Tongue (tissue), 2 donors: ENCODE measurements around the gene GREB1L. TPM values are rescaled to one million over a fixed set of nuclear protein-coding genes. Genes with fewer than 3 reads are reported as not detected.
"Not testable (repeated sequence)": the region's sequence is repeated elsewhere in the genome, so short reads cannot be mapped to it uniquely, and the experiment has no call there.

Source experiments
- DNase-seq: peaks from one replicate; pipeline ENCODE4 v3.0.0-alpha.2; 2015
- total RNA-seq: library from RNA; depleted of rRNA; stranded (reverse); fragments of >200 nt; gene quantifications from one replicate; pipeline ENCODE4 v1.2.3, GENCODE V29; 2014

Gene GREB1L
- total RNA-seq: 6.8 TPM

- peak; percentile 72 for DNase-seq
Observed at GRCh38 chr18:21242141-21242779, at the start of gene GREB1L. Gene GREB1L (plus strand): TSS chr18:21242232. CDS start chr18:21383519, 141,287 bp downstream.

GRCh38 chr18:21192308-21192624 lies 49.8 kb upstream of the GREB1L start:
- DNase-seq: no peak

- peak; percentile 64 for DNase-seq
Observed at GRCh38 chr18:21194871-21195771, 46.9 kb upstream of the GREB1L start.

- no peak for DNase-seq
Observed at GRCh38 chr18:21196426-21196825, 45.6 kb upstream of the GREB1L start.

DNA sequence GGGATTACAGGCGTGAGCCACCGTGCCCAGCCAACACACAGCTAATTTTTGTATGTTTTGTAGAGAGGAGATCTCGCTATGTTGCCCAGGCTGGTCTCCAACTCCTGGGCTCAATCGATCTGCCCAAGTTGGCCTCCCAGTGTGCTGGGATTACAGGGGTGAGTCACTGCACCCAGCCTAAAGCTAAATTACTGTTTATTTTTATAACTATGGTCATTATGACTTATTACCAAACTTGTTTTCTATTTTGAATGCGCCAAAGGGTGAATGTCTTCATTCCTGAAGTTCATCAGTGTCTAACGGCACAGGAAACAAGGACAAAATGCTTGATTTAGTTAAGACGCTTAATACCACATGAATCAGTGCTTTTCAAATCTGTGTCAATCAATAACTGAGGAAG lies 38.9 kb upstream of the GREB1L start:
- DNase-seq: no peak

DNA sequence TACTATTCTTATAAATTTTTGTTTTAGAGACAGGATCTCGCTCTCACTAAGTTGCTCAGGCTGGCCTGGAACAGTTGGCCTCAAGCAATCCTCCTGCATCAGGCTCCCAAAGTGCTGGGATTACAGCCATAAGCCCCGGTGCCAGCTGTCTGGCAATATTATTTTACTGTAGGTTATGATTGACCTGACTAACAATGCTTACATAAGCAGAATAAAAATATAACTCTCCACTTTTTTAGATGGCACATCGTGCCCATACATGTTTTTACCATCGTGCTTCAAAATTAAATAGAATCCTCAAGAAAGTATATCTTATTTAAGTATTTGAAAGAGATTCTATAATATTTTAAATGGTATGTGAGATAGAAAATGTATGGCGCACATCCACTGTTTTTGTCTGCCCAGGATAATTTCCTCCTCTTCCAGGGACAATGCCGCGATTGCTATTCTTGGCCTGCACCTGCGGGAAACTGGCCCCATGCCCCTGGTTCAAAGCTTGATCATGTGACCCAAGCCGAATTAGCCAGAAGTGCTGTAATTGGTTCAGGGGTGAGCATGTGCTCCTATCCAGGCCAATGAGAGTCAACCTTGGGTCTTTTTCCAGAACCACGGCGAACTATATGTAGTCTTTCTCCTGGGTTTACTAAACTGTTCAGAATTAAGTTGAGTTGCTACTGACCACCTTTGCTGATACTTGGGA lies 38.3 kb upstream of the GREB1L start:
- no peak for DNase-seq

GRCh38 chr18:21205695-21206094 lies 36.3 kb upstream of the GREB1L start:
- DNase-seq: no peak

DNA sequence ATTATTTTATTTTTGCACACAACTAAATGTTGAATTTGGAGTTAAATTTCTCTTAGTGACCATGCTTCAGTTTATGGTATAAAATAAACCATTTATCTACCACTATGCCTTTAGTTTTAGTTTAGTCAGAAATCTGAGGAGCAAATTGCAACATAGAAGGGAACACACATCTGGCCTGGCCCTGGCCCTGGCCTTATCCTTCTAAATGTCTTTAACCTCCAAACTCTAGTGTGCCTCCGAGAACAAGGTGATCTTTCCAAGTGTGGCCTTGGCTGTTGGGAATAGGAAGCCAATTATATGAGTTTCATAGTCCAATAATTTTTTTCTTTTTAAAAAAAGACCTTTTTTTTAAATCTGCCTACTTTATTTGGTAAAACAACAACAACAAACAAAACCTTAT lies 31.8 kb upstream of the GREB1L start:
- no peak for DNase-seq

- no peak for DNase-seq
Observed at GRCh38 chr18:21210784-21211183, 31.2 kb upstream of the GREB1L start.

DNA sequence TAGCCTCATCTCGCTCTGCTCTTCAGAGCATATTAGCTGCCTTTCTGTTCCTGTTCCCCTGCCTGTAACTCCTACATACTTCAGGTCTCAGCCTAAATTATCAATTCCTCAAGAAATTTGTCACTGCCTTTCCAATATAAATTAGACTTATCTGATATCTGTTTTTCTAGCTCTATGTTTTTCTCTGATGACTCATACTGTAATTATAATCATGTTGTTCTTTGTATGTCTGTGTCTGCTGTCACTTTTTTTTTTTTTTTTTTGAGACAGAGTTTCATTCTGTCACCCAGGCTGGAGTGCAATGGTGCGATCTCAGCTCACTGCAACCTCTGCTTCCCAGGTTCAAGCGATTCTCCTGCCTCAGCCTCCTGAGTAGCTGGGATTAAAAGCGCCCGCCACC lies 27.6 kb upstream of the GREB1L start:
- not testable (repeated sequence) for DNase-seq

DNA sequence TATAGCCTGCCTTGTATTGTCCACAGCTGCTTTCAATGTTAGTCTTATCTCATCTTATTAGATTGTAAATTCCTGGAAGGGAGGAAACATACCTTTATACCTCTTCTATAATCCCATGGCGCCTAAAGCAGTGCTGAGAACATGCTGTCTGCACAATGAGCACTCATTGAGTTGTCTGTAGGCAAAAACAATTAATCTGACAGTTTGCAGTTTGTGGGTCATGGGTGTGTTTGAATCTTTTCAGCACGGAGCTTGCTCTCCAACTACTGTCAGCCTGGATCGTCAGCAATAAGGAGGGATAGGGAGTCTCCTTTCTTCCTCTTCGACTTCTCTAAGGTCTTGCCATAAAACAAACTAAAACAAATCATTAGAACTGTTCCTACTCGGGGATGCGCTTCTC lies 26.5 kb upstream of the GREB1L start:
- DNase-seq: no peak

- DNase-seq: no peak
Observed at GRCh38 chr18:21218862-21219261, 23.2 kb upstream of the GREB1L start.

GRCh38 chr18:21230436-21230835 lies 11.6 kb upstream of the GREB1L start:
- DNase-seq: no peak

- no peak for DNase-seq
Observed at GRCh38 chr18:21241301-21242048, 557 bp upstream of the GREB1L start.

DNA sequence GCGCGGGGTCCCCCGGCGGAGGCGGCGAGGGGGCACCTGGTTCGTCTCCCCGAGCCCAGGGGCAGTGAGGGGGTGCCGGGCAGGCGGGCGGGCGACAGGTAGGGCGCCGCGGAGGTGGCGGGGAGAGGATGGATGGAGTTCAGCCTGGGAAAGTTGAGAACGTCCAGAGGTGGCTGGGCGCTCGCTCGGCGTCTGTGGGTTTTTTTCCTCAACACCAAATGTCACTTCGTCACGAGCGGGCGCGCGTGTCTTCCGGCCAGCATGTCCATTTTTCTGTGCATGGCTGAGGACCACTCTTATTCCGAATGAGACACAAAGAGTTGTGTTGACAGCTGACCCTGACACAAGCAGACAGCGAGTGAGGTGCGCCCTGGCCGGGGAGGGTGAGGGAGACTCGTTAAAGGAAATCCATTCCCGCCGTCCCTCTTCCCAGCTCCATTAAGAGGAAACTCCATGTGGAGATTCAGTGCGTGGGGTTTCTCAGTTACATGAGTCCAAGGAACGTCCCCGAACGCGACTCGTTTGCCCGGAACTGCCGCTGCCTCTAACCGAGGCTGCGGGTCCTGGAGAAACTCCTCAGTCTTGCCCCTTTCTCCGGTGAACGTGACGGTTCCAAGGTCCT lies 859 bp downstream of the GREB1L start:
- peak; percentile 31 for DNase-seq

GRCh38 chr18:21254576-21254975 lies 12.5 kb downstream of the GREB1L start:
- no peak for DNase-seq

DNA sequence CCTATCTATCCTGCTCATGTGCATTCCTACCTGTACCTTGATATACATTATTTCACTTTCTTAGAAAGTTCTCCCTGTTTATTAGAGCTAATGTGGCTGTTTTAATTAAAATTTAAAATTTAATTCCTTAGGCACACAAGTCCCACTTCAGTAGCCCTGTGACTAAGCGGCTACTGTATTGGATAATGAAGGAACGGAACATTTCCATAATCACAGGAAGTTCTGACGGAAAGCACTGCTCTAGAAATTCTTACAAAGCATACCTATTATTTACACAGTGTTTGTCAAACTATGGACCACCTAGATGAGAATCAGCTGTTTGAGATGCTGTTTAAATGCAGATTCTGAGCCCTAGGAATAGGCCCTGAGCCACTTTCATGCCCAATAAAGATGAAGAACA lies 13.2 kb downstream of the GREB1L start:
- no peak for DNase-seq

DNA sequence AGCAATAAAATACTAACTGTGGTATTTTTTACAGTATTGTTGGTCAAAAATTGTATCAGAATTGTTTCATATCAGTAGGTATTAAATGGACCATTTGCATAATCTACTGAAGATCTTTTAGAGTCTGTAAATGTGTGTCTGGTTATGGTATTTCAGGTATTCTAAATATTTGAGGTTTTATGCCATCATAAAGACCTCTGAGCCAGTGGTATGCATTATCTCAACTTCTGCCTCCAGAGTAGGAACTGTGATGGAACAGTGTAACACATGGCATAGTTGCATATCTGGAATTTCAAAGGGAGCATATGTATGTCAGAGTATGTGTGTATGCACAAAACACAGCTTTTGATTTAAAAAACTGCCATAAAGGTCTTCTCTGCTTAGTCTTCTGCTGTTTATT lies 15.4 kb downstream of the GREB1L start:
- no peak for DNase-seq

DNA sequence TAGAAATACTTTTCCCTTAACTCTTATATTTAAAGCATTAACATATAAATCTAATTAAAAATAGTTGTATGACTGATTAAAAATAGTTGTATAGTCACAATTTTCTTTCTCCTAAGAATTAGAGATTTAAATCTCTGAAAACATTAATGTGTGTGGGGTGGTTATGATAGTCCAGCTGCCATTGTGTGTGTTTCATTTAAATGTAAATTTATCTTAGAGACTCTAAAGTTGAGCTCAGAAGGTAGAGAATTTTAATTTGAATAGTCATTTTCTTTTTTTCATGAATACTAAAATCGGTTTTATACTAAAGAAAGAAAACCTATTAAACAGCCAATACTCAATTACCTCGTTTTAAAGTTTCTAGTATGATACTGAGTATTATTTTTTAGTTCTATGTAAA lies 18.6 kb downstream of the GREB1L start:
- no peak for DNase-seq

DNA sequence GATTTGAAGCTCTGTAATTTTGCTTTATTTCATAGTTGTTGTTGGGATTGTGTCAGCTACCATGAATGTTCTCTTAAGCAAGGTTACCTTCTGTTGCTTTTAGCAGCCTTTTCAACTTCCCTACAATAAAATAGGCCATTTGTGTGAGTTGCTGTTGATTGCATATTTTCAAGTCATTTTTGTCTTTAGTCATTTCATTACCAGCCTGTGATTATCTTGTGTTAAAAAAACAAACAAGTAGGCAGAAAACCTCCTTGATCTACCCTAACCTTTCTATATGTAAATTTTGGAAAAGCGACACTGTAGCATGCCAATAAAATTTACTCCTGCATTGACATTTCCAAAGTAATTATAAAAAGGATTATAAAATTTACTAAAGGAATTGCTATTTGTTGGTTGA lies 19.3 kb downstream of the GREB1L start:
- DNase-seq: no peak

- DNase-seq: no peak
Observed at GRCh38 chr18:21262244-21262643, 20.2 kb downstream of the GREB1L start.

DNA sequence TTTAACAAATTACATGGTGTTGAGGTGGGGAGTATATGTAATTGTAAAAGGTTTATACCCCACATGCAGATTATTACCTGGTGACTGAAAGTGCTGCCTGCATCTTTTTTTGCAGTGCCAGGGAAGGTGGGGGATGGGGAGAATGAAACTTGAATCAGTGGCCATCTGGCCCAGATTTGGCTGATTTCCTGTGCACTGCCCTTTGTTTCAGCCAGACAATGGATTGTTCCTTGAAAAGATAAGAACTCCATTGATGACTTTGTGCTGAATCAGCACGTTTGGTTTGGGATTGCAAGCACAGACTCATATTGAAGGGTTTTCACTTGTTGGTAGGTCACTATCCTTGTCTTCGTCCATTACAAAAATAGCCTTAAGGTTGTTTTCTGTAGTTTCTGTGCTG lies 20.9 kb downstream of the GREB1L start:
- no peak for DNase-seq
